NCI-H2196 (cell line): ENCODE results near the gene LAMTOR3.

Experiments used
- DNase-seq: peaks from one replicate; lab custom pipeline; 2025; ENCODE audit not compliant: unreplicated experiment; lab: John Stamatoyannopoulos, UW

The LAMTOR3 gene, protein sequence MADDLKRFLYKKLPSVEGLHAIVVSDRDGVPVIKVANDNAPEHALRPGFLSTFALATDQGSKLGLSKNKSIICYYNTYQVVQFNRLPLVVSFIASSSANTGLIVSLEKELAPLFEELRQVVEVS

DNA sequence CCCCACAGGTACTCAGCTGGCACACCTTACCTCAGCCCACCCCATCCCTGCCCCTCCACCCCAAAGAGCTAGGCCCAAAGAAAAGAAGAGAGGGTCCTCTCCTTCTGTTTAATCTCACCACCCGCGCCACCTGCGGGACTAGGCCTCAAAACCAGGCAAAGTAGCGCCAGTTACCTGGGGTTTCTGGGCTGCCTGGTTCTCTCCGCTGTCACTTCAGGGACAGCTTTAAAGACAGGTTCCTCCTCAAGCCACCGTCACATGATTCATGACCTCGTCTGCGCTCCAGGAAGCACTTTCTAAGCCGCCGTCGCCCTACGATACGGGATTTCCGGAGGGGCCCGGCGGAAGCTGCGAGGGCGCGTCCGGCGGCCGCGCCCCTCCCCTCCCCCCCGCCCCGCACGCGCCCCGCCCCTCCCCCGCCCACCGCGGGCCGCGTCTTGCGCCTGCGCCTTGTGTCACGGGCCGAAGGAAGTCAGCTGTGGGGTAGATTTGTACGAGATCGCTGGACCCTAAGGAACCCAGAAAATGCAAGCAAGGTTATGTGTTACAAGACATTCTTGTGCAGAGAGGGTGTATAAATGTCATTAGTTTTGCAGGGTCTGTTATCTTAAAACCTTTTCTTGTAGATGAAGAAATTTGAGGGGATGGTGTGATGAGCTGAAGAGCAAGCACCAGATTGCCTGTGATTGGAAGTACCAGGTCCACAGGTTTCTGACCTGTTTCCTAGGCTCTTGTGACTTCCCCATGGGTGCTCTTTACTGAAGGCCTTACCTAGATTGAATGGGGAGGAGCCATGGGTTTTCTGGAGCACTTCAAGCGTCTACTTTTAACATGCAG is at the start of gene LAMTOR3:
Gene LAMTOR3 (minus strand): TSS at position 267 of the 837 bp plus-strand sequence. CDS start 464 bp downstream, outside the sequence.
- peak; percentile 74 for DNase-seq

DNA sequence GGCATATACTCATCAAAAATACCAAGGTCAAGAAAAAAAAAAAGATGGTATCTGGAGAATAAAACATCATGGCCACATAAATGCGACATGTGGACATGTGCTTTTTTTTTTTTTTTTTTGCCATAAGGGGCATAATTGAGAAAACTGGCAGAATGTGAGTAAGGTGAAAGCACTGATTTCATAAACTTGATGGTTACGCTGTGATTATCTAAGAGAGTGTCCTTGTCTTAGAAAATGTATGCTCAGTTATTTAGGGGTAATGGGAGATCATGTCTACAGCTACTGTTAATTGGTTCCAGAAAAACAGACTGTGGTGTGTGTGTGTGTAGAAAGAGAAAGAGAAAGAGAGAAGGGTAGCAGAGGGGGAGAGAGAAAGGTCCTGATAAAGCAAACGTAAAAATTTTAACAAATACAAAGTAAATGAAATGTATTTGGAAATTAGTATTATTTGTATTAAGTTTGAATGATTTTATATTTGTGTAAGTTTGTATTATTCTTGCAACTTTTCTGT is 44.1 kb upstream of the LAMTOR3 start:
- DNase-seq = no peak

DNA sequence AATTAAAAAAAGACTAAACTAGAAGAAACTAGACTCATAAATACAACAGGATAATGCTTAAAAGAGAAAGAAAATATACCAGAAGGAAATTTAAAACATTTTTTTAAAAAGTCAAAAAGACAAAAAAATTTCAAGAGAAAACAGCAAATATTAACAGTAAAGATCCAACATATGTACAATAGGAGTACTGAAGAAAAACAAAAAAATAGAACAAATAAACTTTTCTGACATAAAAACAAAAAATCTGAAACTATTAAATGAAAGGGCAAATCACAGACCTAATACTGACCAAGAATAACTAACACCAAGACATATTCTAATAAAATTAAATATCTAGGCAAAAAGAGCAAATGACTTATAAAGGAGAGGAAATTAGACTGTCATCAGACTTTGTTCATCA is 40.7 kb upstream of the LAMTOR3 start:
- no peak for DNase-seq

DNA sequence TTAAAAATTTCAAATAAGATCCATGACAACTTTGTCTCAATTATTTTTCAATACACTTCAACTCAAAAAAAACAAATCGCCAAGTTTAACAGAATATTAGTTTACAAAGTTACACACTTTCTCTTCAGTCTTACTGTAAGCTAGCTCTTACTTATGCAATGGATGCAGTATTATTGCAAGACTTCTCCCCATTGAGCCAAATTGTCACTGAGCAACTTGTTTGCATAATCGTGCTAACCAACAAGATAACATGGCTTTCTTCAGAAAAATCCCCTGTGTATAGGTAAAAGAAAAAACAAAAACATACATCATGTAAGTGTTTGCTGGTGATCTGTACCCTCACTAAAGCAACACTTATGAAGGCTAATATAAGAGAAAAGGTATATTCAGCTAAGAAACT is 33.3 kb upstream of the LAMTOR3 start:
- DNase-seq = no peak

DNA sequence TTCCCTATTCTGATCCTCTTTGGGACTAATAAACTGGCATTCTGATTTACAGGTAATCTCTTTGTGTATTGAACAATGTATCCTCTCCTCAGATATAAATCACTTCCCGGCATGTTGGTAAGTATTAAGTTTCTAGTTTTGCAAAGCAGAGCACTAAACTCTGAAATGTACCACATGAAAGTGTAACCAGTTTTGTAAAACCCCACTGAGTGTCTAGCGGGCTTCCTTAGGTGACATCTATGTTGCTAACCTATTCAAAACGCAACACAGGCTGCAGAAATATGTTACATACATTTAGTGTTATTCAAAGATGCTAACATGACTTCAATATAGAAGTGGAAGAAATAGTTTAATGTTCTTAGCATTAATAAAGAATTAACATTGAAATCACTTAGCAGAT is 26.9 kb upstream of the LAMTOR3 start:
- no peak for DNase-seq

DNA sequence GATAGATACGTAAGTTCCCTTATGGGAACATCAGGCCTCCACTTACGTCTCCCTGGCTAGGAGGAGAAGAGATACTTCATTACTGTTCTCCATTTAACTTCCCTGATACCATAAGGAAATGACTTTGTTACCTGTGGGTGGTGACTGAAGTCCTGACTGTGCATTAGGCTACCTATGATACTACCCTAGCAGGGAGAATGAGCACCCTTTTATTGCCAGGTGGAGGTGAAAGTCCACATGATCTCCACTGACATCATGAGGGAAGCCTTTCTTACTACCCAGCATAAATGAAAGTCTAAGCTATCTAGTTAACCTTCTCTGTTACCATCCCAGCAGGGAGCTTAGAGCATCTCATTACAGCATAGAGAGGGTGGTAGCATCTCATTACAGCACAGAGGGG is 24.4 kb upstream of the LAMTOR3 start:
- DNase-seq = no peak

DNA sequence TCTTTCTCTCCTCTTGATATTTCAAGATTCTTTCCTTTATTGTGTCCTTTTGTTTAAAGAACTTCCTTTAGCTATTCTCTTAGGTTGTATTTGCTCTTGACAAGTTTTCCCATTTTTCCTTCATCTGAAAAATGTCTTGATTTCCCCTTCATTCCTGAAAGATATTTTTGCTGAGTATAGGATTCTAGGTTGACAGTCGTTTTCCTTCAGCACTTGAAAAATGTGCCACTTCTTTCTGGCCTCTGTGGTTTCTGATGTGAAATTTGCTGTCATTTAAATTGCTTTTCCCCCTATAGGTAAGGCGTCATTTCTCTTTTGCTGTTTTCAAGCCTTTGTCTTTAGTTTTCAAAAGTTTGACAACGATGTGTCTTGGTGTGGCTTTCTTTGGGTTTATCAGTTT is 23.3 kb upstream of the LAMTOR3 start:
- DNase-seq = no peak

DNA sequence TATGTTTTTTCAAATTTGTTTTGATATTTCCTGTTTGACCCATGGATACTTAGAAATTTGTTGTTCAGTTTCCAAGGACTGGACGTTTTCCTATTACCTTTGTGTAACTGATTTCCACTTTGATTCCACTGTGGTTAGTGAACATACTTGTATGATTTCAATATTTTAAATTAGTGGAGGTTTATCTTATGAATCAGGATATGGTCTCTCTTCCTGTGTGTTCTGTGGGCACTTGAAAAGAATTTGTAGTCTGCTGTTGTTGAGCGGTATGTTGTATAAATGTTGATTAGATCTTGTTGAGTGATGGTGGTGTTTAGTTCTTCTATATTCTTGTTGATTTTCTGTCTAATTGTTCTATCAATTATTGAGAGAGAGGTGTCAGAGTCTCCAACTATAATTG is 21.2 kb upstream of the LAMTOR3 start:
- no peak for DNase-seq

DNA sequence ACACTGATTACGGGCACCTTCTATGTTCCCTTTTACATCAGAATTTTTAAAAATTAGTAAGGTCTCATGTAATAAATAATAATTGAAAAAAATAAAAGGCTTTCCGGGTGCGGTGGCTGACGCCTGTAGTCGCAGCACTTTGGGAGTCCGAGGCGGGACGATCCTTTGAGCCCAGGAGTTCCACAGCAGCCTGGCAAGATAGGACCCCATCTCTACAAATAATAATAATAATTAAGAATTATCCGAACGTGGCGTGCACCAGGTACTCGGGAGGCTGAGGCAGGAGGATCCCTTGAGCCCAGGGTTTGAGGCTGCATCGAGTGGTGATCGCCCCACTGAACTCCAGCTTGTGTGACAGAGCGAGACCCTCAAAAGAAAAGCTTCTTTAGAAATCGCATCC is 771 bp upstream of the LAMTOR3 start:
- DNase-seq = no peak

DNA sequence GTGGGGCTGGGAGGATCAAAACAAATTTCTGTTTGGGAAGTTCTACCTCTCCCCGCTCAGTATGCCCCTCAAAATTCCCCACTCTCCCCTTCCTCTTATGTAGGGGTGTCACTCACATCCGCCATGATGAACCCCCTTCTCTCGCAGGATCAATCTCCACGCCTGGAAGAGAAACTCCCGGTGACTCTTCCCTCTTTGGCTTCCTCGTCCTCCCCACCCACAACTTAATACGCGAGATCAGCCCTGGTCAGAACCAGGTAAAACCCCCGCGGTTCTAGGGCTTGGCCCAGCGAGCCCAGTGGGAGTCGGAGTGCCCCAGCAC is 427 bp downstream of the LAMTOR3 start:
- DNase-seq = no peak

DNA sequence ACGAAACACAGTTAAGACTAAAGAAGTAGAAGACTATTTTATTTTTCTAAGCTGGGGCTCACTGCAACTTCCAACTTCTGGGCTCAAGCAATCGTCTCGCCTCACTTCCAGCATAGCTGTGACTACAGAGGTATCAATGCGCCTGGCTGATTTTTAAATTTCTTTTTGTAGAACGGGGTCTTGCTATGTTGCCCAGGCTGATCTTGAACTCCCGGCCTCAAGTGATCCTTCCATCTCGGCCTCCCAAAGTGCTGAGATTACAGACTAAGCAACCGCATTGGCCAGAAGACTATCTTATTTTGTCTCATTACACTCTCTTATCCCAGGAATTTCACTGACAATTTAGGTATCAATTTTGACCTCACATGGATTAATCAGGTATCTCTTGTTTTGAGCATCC is 1.2 kb downstream of the LAMTOR3 start:
- DNase-seq = no peak

DNA sequence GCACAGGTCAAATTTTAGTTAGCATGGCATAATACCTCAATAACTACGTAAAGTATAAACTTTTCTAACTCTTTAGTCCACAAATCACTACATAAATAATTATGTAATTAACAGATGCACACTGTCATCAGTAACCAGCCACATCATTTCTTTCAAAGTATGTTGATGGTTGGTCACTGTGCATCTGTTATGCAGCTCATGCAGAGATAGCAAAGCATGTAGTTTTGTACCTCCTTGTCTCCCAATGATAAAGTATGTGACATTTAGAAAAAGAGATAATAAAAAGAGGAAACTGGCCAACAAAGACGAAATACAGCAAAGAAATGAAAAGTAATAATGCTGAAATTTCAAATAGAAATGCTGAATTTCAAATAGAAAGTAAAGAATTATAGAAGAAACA is 2.9 kb downstream of the LAMTOR3 start:
- DNase-seq = no peak

DNA sequence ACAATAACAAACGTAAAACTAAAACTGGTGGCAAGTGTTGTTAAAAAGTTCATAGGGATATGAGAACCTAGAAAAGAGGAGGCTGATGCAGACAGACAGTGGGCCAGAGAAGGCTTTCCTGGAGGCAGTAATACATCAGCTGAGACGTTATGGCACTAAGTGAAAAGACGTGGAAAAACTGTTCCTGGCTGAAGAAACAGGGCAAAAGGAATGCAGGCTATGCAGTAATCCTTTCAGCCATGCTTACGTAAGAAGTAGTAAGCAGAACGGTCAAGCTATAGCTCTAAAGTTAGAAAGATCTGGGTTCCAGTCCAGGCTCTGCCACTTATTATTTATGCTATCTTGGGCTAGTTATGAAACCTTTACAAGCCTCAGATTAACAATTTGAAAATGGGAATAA is 6.4 kb downstream of the LAMTOR3 start:
- no peak for DNase-seq

DNA sequence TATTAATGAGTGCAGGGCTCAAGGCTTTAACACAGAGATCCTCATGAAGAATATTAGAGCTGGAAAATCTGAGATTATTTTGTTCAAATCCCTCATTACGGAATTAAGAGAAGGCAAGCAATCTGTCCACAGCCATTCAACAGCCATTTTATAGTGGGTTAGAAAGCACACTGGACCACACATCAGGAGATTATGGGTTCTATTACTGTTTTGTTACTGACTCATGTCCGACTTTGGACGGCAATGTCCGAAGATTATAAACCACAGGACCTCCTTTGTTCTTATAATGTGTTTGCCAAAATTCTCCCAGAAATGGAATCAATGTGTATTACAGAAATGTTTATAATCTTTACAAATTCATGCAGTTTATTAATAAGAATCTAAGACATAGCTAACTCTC is 8.1 kb downstream of the LAMTOR3 start:
- DNase-seq = no peak

DNA sequence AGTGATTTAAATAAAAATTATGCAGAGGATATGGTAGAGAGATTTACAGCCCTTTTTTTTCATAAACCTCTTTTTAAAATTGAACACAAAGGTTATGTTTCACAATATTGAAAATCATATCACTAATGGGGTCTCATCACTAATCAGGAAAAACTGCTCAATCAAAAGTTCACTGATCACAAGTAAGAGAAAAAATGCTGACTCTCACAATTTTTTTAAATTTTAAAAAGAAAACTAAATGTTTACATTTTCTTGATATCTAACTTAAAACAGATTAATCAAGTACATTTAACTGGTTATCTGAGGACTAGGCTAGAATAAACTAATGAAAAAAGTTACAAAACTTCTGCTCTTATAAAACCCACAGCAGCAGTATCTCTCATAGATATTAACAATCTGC is 8.5 kb downstream of the LAMTOR3 start:
- DNase-seq = no peak

DNA sequence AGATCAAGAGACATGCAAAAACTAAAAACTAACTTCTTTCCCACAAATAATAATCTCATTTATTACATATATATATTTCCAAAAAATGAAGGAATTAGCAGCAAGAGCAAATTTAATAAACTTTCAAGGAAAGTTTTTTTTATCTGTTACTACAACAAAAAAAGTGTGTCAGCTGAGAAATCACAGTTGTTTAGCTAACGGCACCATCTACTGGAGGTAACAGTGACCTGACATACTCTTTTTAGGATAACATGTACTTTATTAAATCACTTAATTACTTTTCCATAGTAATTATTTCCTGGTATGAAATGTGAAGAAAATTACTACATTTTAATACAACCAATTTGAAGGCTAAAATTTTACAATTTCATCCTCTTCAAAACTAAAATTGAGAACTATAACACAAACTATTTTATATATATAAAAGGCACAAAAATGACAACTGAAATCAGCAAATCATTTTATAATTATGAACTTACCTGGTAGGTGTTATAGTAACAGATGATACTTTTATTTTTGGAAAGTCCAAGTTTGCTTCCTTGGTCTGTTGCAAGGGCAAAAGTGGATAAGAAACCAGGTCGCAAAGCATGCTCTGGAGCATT is 9.1 kb downstream of the LAMTOR3 start:
- peak; percentile 31 for DNase-seq

DNA sequence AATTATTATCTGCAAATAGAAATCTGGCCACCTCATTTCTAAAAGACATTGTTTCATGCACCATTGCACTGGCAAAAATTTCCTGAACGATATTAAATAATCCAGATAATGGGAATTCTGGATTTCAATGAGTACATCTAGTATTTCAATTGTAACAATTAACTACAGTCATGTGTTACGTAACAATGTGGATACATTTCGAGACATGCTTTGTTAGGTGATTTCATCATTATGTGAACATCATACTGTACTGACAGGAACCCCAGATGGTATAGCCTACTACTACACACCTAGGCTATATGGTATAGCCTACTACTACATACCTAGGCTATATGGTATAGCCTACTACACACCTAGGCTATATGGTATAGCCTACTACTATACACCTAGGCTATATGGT is 14.8 kb downstream of the LAMTOR3 start:
- no peak for DNase-seq

DNA sequence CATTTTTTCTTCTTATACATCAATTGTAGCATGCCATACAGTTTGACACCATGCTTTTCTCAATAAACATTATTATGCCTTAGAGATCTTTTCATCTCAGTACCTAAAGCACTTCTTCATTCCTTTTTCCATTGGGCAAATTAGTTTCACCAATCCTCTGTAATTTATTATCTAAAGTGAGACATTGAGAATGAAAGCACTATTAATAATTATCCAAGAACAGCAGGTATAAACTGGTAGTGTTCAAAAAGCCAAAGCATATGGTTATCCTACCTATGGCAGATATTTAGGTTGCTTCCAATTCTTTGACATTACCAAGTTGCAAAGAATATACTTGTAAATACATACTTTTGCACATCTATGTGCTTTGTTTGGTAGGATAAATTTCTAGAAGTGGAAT is 15.6 kb downstream of the LAMTOR3 start:
- DNase-seq = no peak

DNA sequence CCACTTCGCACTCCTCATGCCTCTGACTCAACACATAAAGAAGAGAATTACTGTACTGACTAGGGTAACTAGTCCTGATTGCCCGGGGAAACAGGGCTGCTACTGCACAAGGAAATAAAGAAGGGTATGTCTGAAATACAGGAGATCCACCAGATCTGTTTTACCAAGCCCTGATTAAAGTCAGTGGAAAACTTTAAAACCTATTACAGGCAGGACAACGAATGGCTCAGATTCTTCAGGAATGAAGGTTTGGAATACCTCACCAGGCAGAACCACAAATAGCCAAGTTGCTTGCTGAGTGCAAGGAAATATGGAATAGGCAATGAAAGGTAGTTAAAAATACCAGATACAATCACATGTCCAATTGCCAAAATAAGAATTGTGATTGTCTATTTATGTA is 17.3 kb downstream of the LAMTOR3 start:
- no peak for DNase-seq

DNA sequence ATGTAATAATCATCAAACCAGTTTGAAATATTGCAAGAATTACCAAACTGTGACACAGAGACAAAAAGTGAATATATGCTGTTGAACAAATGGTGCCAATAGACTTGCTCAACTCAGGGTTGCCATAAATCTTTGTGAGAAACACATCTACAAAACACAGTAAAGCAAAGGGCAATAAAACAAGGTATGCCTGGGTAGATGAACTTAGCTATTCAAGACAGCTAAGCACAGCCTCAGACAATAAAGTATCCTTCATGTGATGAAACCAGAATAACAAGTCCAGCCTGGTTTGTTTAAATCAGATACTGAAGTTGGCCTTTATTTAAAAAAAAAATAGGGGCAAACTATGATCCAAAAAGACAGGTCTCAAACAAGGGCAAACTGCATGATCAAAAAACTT is 19.2 kb downstream of the LAMTOR3 start:
- DNase-seq = no peak

DNA sequence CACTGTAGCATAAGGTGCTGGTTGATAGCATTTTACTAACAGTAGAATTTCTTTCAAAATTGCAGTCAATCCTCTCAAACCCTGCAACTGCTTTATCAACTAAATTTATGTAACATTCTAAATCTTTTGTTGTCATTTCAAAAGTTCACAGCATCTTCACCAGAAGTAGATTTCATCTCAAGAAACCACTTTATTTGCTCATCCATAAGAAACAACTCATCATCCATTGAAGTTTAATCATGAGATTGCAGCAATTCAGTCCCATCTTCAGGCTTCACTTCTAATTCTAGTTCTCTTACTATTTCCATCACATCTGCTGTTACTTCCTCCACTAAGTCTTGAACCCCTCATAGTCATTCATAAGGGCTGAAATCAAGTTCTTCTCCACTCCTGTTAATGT is 21.7 kb downstream of the LAMTOR3 start:
- DNase-seq = no peak

DNA sequence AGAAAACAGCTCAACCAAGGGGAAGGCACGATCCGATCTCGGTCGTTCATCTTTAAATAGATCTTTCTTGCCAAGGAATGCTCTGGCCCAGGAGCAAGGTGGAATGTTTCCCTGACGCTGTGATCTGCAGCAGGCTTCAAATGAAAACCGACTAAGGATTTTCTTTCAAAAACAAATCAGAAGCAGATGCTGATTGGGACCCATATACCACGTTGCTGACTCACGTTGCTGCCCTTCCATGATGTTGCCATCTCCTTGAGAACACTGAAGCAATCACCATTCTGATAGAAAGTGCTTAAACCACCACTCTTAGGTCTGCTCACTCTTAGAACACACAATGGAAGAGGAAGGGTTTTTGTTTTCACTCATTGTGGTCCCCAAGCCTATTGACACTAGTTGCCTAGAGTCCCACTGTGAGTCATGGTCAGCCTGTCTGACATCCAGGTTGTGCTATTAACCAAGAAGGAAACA is 26.1 kb downstream of the LAMTOR3 start:
- DNase-seq = no peak
